ENCODE data around the gene CADM1. TPM values are rescaled to one million over a fixed set of nuclear protein-coding genes. Genes with fewer than 3 reads are reported as not detected.

The CADM1 gene
- total and polyA plus RNA-seq, 2 donors (not counting 3 experiments of a cell fraction or from before 2014, with no cell fraction given), result 0.52 to 2.6 TPM

DNA sequence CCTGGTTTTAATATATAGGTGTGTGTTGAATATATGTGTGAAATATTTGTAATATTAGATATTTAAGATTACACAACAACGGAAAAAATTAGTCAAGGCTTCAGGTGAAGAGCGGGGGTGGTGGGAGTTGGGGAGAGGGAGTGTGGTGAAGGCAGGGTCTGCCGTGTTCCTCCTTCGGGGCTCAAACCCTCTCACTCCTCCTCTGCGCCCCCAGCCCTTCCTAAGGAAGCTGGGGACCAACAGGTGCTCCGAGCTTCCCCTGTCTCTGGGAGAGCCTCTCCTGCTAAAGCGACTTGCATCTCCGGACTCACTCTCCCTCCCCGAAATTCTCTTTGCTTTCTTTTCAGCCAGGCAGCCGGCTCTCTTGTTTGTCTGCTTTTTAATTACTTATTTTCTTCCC is 960 bp upstream of the CADM1 start:
- Histone ChIP-seq H3K27ac (ENCODE audit: insufficient read depth, low read depth, low read length) (no peak overlapping the region), H3K4me2 (ENCODE audit: insufficient read depth, low read length) (no peak overlapping the region), H3K27me3 (ENCODE audit: control insufficient read depth in 2 of 2, insufficient read depth in 2 of 2, low read length in 2 of 2) (peaks cover 16 to 39% of the 10 kb centered on the region in 2 experiments), H4K20me1 (replicated peaks; ENCODE audit: control insufficient read depth, extremely low read depth, insufficient read depth, low read length) (no peaks in the 10 kb centered on the region), H2AFZ (ENCODE audit: low read depth, low read length) (no peak overlapping the region), H3K4me3 (replicated peaks in 1 of 3; ENCODE audit: insufficient read depth in 1 of 3, low read depth in 1 of 3, low read length in 3 of 3) (no peak overlapping the region), H3K4me1 (ENCODE audit: control insufficient read depth, extremely low read depth, insufficient read depth, low read length) (peaks cover 9% of the 10 kb centered on the region), H3K9me3 (replicated peaks; ENCODE audit: control insufficient read depth, insufficient read depth, low read length) (no peaks in the 10 kb centered on the region), H3K9ac (replicated peaks; ENCODE audit: extremely low read depth, insufficient read depth, low read length) (no peak overlapping the region), H3K79me2 (ENCODE audit: control insufficient read depth, insufficient read depth, low read length) (no peaks in the 10 kb centered on the region), H3K9me1 (replicated peaks; ENCODE audit: control insufficient read depth, extremely low read depth, insufficient read depth, low read length) (no peaks in the 10 kb centered on the region), H3K36me3 (ENCODE audit: control insufficient read depth in 2 of 2, extremely low read depth in 1 of 2, insufficient read depth in 2 of 2, low read length in 2 of 2) (no peaks in the 10 kb centered on the region)
- BruUV-seq (replicated peaks), result no TSS peak
- dilution Hi-C loops (cut with MboI; ENCODE audit: extremely low pct_ligation_motif_present, low sequenced_read_pairs), result no loop called here
- intact Hi-C loops (cut with micrococcal nuclease), result loop anchor here (2.0 to 10.0 kb wide), 2 partner anchors 214 to 1220 kb away; no protein-coding TSS in a partner anchor
- ChIA-PET POLR2A (no interaction called here), CTCF (interaction anchor here (1.4 to 1.6 kb wide), 2 partner anchors 9 to 730 kb away, joined by 3 to 4 read pairs; no protein-coding TSS in a partner anchor)
- no peak for DNase-seq (ENCODE audit: low read depth, low spot score)
- TF ChIP-seq EZH2 (IDR thresholded peaks at IDR 0.05; ENCODE audit: borderline replicate concordance, low read depth, low read length, severe bottlenecking), result no peak
- no peak for TF ChIP-seq MYC (IDR thresholded peaks at IDR 0.05; ENCODE audit: low read depth, low read length)
- TF ChIP-seq FOS (IDR thresholded peaks at IDR 0.05; ENCODE audit: borderline replicate concordance, insufficient read depth, low read length), result no peak
- TF ChIP-seq, protein P1, sequence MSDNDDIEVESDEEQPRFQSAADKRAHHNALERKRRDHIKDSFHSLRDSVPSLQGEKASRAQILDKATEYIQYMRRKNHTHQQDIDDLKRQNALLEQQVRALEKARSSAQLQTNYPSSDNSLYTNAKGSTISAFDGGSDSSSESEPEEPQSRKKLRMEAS (IDR thresholded peaks at IDR 0.05; ENCODE audit: insufficient read depth, insufficient read length), result no peak
- no peak for TF ChIP-seq POLR2A (IDR thresholded peaks at IDR 0.05; ENCODE audit: low read depth, low read length)
- TF ChIP-seq, protein P2, sequence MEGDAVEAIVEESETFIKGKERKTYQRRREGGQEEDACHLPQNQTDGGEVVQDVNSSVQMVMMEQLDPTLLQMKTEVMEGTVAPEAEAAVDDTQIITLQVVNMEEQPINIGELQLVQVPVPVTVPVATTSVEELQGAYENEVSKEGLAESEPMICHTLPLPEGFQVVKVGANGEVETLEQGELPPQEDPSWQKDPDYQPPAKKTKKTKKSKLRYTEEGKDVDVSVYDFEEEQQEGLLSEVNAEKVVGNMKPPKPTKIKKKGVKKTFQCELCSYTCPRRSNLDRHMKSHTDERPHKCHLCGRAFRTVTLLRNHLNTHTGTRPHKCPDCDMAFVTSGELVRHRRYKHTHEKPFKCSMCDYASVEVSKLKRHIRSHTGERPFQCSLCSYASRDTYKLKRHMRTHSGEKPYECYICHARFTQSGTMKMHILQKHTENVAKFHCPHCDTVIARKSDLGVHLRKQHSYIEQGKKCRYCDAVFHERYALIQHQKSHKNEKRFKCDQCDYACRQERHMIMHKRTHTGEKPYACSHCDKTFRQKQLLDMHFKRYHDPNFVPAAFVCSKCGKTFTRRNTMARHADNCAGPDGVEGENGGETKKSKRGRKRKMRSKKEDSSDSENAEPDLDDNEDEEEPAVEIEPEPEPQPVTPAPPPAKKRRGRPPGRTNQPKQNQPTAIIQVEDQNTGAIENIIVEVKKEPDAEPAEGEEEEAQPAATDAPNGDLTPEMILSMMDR (IDR thresholded peaks at IDR 0.05; ENCODE audit: extremely low read depth in 1 of 2, insufficient read depth in 1 of 2, low read depth in 1 of 2, low read length in 2 of 2), result no peak
- no peak for TF ChIP-seq JUN (IDR thresholded peaks at IDR 0.05; ENCODE audit: borderline replicate concordance, insufficient read depth, insufficient read length, low read depth)
- no peak for TF ChIP-seq GATA2 (IDR thresholded peaks at IDR 0.05; ENCODE audit: insufficient read depth, insufficient read length, low read depth, low read length)
- no peak for TF ChIP-seq POLR2AphosphoS5 (IDR thresholded peaks at IDR 0.05; ENCODE audit: insufficient read depth, low read depth, low read length)
- no peak for FAIRE-seq
